ENCODE measurements around the gene STARD13.
A peak's percentile ranks its signal among the peaks of the same experiment; 100 is the strongest.
"Not testable (repeated sequence)": the region's sequence is repeated elsewhere in the genome, so short reads cannot be mapped to it uniquely, and the experiment has no call there.

Gene STARD13

DNA sequence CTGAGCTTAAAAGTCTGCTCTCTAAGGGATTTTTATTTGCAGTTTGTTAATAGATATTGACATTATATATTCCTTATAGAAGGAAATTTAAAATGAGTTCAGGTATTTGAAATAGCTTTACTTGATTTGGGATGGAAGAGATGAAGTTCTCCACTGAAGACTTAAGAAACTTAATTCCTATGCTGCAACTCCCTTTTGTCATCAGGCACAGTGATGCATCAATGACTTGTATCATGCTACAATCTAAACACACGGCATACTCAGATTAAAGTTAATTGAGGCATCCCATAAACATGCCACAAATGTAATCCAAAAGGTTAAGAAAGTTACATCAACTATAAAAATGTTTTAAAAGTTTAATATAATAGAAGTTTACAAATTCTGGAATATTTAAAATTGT is 109.0 kb downstream of the STARD13 start:
- no peak for DNase-seq

DNA sequence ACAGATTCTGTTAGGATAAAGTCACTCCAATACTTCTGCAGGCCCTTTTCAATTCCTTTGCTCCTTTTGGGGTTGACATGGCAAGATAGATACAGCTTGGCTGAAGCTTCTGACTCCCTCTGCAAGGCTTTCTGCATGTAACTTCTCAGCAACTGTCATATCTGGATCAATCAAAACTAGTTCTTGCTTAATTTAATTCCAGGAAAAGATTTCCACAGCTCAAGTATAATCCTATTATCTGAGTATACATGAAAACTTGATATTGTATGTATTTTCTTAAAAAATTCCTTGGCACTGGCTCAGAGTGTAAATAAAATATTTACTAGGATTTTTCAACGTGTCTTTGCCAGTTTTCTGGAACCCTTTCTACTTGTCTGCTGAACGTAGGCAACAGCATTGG is 109.6 kb downstream of the STARD13 start:
- DNase-seq = no peak

DNA sequence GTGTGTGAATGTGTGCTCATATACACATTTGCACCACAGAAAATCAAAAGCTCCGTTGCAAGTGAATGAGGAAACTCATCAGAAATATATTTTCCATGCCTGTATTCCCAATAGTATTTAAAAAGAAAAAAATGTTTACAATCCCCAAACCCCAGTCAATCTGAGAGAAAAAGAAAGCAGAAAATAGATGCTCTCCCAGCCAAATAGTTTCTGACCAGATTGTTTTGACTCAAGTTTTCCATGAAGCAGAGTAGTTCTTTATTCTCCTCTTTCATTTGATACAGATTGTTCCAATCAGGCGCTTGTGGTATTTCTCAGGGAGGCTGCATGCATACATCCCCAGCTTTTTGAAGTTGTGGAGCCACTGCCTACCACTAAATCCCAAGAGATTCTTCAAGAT is 110.6 kb downstream of the STARD13 start:
- DNase-seq = no peak

DNA sequence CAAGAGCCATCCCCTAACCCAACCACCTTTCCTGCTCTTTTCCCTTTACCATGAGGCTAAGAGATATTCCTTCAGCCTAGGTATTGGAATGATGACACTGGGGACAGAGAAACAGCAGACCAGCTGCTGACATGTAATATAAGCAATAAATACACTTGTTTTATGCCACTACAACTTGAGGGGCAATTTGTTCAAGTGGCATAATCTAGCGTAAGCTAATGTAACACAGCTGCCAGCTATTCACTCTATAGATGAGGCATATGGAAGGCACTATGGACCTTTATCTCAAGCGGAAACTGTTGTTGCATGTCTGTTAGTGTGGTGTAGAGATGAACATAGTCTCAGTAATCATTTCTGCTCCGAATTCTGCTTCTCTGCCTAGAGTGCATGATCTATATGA is 111.1 kb downstream of the STARD13 start:
- peak; percentile 95 to 98 for DNase-seq

DNA sequence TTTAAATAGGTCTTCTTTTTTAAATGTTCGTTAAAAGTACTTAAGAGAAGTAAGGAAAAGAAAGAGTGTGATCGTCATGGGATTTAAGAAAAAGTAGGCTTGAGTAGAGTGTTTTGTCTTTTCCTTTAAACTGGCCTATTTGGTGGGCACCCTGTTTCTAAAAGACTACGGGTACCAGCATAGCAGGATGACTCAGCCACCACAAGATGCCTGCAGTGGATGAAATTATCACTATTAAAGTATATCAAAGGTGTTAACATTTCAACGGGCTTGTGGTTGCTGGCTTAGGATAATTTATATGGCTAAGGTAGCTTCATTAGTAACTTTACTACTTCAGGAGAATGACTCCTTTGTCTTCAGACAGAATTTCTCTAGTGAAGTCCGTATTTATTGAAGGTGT is 112.6 kb downstream of the STARD13 start:
- no peak for DNase-seq

DNA sequence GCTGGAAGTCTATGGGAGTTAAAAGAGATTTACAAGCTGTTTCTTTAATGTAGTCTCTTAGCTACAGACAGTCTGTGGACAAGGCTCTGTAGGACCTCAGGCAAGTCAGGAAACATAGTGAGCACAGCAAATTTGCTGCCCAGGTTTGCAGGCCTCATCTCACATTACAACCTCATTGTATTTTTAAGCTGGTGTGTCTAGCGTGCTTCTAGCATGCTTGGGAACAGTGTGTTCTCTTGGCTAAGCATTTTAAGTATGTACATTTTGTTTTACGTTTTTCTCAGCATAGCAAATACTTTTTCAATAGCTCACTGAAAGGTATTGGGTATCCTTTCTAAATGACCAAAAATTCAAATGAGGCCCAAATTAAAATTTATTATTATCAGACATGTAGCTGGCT is 113.2 kb downstream of the STARD13 start:
- no peak for DNase-seq

DNA sequence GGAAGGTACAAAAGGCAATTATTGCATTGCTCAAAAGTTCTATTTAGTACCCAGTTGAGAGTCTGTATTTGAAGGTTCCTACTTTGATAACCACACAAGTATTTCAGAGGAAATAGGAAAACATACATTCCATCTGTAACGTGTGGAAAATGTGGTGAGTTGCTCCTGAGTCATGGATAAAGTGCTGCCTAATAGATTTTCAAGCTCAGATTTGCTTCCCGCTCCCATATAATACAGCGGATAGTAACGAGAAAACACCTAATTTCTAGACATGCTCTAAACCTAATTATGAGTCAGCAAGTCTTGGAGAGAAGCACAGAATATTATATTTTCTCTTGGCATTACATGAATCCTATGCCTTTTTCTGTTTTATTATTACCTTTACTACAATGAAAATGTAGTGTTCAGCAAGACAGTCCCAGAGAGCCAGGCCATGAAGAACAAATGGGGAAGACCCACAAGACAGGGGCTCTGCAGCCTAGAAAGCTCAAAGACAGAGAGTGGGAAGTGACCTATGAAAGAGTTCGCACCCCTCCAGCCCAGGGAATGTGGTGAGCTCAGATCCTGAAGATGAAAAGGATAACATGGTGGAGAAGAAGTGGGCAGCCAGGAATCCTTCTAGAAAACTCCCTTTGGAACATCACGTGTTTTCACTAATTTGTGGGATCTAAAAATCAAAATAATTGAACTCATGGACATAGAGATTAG is 116.1 kb downstream of the STARD13 start:
- DNase-seq = no peak

DNA sequence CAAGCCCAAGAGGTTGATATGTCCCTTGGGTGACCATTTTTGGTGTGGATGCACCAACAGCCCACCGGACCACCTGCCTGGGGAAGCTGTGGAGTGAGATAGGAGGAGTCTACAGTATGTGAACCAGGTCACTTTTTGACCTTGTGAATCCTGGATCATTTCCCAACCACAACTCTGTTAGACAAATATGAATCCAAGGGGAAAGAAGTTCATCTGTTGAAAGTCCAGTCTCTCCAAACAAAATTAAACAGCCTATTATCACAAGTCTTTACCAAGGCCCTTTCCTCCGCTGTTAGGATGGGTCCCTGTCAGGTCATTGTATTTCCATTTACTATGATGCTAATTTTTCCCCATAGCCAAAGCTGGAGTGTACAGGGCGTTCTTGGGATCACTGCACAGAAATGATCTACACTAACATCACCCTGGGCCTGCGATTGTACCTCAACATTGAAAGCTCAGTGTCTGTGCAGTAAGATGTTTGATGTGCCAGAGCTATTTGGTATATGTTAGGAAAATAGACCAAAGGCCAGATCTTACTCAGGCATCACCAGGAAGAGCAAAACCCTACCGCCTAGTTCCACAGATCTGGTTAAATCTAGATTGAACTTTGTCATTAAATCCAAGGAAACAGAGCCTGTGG is 117.1 kb downstream of the STARD13 start:
- DNase-seq = no peak

DNA sequence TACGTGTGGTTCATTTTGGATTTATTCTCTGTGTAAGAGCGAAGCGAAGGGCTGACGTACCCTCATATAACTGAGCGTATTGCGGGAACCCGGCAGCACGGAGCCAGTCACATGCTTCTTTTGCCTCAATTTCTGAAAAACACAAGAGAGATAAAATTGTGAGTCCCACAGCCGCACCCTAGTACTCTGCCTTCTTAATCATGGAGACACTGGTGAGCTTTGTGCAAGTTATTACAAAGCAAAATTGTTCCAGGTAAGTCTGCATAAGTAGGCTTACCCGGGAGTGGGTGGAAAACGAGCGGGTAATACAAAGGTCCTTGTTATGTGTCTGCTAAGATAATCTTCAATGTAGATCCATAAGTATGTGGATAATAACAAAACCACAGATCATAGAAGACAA is 118.1 kb downstream of the STARD13 start:
- DNase-seq = no peak

DNA sequence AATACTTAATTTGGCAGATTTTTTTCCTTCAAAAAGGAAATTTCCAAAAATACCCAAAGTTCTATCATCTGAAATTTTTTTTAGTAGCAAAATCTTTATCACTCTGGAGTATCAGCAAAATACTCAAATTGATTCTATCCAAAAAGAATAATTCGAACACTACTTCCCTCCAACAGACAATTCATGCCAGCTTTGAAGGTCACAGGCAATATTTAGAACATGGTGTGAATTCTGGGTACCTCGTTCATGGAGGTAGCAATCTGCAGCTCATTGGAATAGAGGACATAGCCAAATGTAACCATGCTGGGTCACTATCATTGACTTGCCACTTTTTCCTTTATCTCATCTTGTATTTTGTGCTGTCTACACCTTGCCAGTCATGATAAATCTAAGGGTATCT is 119.8 kb downstream of the STARD13 start:
- DNase-seq = no peak

DNA sequence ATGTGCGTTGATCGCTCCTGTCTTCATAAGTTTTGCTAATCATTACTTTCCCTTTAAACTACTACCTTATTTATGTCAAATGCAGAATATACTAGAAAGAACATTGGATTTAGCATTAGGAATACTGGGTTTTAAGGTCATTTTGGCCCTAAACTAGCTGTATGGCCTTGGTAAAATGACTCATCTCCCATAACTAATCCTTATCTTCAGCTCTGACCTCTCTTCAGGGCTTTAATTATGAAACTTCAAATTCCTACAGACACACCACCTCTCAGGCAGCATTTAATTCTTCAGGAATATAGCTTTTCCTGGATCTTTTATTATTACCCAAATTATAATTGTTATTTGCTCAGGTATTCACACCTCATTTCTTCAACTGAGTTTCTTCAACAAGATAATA is 121.2 kb downstream of the STARD13 start:
- no peak for DNase-seq

DNA sequence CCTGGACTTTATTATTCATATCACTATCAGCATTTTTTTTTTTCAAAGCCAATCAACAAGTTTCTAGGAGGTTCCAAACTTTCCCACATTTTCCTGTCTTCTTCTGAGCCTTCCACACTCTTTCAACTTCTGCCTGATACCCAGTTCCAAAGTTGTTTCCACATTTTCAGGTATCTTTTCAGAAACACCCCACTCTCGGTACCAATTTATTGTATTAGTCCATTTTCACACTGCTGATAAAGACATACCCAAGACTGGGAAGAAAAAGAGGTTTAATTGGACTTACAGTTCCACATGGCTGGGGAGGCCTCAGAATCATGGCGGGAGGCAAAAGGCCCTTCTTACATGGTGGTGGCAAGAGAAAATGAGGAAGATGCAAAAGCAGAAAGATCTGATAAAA is 122.8 kb downstream of the STARD13 start:
- DNase-seq = not testable (repeated sequence)

DNA sequence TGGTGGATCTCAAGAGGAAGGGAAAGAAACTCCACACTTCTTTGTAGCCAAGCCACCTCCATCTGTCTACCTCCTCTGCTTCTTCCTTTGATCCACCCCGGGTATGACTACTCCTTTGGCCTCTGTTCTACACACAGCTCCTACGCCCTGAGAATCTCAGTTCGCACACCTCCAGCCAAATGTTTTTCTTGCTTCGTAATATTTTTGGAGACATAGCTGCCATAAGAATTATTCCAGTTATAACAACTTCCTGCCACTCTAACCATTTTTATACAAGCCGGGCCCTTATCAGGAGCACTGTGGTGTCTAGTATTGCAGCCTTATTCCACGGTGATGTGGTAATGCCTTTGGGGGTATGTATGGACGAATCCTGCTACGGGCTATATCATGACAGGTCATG is 126.7 kb downstream of the STARD13 start:
- no peak for DNase-seq

DNA sequence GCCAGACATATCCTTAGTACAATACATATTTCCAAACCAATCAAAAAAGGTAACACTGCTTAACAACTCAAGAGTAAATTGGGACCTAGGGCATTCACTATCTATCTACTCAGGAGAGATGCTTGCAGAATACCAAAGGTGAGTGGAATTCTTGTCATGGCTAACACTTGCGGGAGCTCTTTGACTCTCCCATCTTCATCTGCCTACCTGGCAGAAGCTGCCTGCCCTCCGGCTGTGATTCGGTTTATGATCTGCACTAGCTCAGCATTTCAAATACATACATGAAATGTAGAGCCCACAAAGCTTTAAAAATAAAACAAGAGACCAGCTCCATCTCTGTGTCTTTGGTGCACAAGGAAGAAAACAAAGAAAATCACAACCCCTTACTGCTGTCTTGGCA is 127.3 kb downstream of the STARD13 start:
- DNase-seq = no peak

DNA sequence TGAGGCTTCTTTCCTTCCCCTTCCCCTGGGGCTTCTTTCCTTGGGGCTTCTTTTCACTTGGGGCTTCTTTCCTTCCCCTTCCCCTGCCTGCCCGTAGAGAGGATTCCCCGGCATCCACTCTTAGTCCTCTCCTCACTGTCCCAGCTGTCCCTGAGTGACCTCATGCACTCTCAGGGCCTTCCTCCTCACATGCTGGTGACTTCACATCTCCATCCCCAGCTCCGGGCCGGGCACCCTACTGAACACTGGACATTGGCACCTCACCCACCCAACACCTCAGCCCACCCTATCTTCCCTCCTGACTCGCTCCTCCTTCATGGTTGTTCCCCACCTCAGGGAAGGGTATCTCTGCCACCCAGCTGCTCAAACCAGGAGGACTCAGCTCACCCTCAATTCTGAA is 130.6 kb downstream of the STARD13 start:
- no peak for DNase-seq

DNA sequence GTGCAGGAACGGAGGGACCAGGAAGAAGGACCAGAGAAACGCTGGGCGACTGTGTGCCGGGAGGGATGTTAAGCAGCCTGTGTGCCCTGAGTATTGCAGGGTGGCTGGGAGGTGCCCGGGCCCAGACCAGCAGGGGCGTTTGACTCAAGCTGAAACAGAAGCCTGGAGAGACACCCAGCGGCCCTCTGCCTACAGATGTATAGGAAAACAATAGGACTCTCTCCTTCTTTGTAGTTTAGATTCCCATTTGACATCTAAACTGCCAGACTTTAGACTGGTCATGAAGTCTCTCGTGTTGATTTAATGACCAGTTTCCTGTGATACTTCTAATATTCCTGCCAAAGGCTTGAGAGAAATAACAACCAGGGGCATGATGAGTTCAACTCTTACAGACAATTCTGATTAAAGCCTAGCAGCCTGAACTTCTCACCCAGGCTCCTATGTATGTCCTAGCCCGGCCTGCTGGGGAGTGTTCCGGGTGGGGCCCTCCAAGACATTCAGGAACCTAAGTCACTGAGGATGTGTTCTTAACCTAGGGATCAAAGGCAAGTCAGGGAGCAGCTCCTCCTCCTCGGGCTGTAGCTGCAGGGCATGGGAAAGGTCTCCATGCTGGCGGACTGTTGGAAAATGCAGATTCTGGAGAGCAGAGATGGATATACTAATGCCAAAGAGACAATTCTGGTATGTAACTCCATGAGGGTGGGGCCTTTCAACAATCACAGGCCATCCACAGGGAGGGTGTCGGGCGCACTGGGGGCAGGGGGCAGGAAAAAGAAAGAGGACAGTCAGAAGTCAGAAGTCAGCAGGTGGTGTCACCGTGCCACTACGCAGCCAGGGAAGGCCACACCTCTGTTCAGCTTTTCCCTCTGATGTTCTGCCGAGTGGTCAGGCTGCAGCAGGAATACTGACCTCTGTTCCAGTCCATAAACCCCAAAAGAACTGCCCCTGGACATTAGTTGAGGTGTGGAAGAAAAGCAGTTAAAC is 131.8 kb downstream of the STARD13 start:
- DNase-seq = no peak

DNA sequence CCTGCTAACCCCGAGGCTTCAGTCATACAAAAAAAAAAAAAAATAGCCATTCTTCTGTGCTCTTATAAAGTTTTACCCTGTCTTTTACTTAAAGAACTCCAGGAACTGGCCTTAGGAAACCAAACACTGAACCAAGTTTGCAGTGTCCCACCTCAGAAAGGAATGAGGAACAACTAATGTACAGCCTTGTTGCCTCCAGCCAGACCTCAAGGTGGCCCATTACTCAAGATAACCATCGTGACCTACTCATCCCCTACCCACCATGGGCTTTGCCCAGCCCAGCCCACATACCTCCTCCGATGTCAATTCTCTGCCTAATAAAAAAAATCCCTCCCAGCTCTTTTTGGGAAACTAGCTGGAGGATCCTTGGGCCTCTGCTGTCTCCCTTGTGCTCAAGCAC is 133.2 kb downstream of the STARD13 start:
- DNase-seq = no peak

DNA sequence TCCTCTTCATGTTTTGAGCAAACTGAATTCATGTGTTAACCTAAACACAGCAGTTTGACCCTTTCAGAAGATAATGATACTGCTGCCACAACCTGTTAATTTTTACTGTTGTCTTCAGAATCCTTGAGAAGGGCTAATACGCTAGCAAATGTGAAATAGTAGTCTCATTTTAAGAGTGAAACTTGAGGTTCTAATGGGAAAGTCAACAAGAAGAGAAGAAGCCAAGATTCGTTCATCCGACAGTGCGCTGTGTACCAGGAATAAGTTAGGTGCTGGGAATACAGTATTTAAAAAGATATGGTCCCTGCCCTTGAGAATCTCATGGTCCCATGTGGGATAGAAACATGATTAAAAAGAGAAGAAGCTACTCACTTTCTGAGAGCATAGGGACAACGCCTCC is 134.9 kb downstream of the STARD13 start:
- no peak for DNase-seq

DNA sequence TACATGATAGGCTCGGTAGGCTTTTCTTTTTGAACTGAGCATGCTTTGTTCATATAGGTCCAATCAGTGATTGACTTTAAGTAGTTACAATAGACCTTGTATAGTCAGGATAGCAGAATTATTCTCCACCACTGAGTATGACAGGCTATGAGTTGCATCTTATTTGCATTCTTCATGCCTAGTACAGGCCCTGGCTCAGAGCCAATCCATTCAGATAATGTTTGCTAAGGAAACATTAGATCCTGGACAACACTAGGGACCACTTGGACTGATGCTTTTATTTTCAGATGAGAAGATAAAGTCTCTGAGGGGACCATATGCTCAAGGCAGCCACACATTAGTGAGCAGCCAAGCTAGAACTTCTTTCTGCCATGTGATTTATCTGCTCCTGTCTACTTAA is 135.4 kb downstream of the STARD13 start:
- DNase-seq = peak; percentile 70 to 91

DNA sequence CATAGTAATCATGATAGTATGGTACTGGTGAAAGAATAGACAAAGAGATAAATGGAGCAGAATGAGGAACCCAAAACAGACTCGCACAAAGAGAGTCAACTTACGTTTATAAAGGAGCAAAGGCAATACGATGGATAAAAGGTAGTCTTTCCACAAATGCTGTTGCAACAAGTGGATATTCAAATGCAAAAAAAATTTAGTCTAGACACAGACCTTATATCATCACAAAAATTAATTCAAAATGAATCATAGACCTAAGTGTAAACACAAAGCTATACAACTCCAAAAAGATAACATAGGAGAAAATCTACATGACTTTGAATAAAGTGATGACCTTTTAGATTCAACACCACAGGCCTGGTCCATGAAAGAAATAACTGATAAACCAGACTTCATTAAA is 137.7 kb downstream of the STARD13 start:
- DNase-seq = no peak

DNA sequence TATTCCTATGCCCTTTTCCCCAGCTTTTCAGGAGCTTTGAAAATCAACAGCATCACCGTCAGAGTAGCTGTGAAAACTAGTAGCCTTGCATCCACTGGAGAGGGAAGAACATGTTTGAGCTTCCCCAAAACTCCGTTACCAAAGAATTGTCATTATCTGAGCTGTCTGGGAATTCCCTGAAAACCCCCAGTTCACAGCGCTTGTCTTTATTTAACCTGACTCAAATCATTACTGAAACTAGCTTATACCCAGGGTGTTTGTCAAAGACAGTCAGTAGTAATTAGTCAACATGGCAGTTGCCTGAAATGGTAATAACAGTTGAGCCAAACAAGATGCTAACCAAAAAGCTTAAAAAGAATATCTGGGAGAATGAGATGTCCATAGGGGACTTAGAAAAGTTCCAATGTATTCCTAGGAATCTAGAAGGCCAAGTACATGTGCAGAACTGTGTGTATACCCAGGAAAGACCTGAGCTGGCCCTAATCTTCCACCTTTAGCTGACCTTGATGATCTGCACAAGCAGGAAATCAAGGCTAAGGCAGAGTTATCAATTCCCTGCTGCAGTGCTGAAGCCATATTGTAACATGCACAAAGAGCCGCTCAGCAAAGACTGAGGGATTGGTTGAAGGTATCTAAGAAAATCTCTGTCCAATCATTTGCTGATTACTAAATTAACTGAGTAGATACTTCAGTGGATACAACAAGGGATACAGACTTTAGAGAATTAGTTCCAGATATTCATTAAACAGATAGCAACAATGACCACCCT is 138.5 kb downstream of the STARD13 start:
- DNase-seq = no peak

DNA sequence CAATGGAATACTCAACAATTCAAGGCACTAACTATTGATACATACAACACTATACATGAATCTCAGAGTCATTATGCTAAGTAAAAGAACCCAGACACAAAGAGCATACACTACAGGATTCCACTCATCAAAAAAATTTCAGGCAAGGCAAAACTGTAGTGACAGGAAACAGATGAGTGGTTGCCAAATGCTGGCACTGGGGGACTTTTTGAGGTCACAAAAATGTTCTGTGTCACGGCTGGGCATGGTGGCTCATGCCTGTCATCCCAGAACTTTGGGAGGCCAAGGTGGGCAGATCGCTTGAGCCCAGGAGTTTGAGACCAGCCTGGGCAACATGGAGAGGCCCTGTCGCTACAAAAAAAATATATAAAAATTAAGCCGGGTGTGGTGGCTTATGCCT is 139.9 kb downstream of the STARD13 start:
- no peak for DNase-seq

DNA sequence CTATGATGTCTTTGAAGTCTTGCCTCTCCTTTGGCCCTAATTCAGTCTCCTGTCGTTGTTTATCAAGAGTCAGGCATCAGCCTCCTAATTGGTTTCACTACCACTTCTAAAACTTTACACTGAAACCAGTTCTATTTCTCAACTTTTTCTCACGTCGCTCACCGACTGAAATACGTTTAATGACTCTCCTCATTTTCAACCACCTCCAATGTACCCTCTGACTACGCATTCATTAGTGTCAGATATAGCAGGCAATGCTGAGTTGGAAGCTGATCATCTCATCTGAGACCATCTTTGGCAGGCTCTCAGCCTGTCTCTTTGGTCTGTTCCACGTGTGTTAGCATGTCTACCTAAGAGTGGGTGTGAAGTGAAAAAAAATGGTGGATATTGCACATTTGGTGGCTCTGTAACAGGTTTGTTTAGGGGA is 141.2 kb downstream of the STARD13 start:
- DNase-seq = no peak
